SK-N-SH (cell line): ENCODE results near the gene CDH4. TPM values are rescaled to one million over a fixed set of nuclear protein-coding genes. Genes with fewer than 3 reads are reported as not detected.

ENCODE experiments used
- CTCF ChIA-PET: fragments of 300-600, 350-600 bp; formaldehyde crosslinking; extraction: SDS; loops from one replicate; lab custom pipeline; 2021; lab: Yijun Ruan, JAX
- POLR2A ChIA-PET: fragments of 350-600 bp; sonication (Branson Sonifier 250); formaldehyde crosslinking; extraction: SDS; loops from one replicate; lab custom pipeline; 2020; ENCODE audit warnings: antibody characterized with exemption, inconsistent platforms; lab: Yijun Ruan, JAX
- DNase-seq: peaks from one replicate; pipeline ENCODE4 v3.0.0; 2012
- H2AFZ ChIP-seq: fragments of 200-600 bp; sonication (generic); 2 replicates; pipeline ENCODE4 v1.8.1; 2016; ENCODE audit warnings: antibody characterized with exemption, mild to moderate bottlenecking, low read depth
- H3F3A ChIP-seq: fragments of 200-600 bp; sonication (generic); replicated peaks from 2 replicates; pipeline ENCODE3; 2016; ENCODE audit warnings: antibody characterized with exemption, mild to moderate bottlenecking; ENCODE audit not compliant: insufficient read depth
- H3K27ac ChIP-seq, 2 experiments: fragments of 200-500 bp in 1 of 2; fragments of 200-600 bp in 1 of 2; sonication (Bioruptor generic) in 1 of 2; sonication (generic), shearing (Covaris generic) in 1 of 2; 2 replicates each; pipeline versions ENCODE4 v1.5.1 to v1.6.1; 2014 to 2016; ENCODE audit warnings: low read depth in 2 of 2, inconsistent platforms in 1 of 2, low read length in 1 of 2, mild to moderate bottlenecking in 1 of 2, mixed read lengths in 1 of 2
- H3K27me3 ChIP-seq: fragments of 200-600 bp; sonication (generic), shearing (Covaris generic); 2 replicates; pipeline ENCODE4 v1.6.1; 2016; ENCODE audit warnings: mixed run types; ENCODE audit not compliant: insufficient read depth
- H3K36me3 ChIP-seq, 2 experiments: fragments of 200-500 bp in 1 of 2; fragments of 200-600 bp in 1 of 2; sonication (Bioruptor generic) in 1 of 2; sonication (generic) in 1 of 2; replicated peaks in 1 of 2; 2 replicates each; pipeline versions ENCODE3 to v1.5.1; 2014 to 2016; ENCODE audit warnings: low read length in 1 of 2, mild to moderate bottlenecking in 1 of 2; ENCODE audit not compliant: insufficient read depth in 2 of 2, control insufficient read depth in 1 of 2
- H3K4me1 ChIP-seq, 2 experiments: fragments of 200-500 bp in 1 of 2; fragments of 200-600 bp in 1 of 2; sonication (Bioruptor generic) in 1 of 2; sonication (generic), shearing (Covaris generic) in 1 of 2; 2 replicates each; pipeline versions ENCODE4 v1.5.1 to v1.6.1; 2014 to 2016; ENCODE audit warnings: low read depth in 1 of 2, low read length in 1 of 2, mixed run types in 1 of 2; ENCODE audit not compliant: insufficient read depth in 2 of 2, control insufficient read depth in 1 of 2
- H3K4me2 ChIP-seq: fragments of 200-600 bp; sonication (generic), shearing (Covaris generic); 2 replicates; pipeline ENCODE4 v1.6.1; 2017; ENCODE audit warnings: mixed run types
- H3K4me3 ChIP-seq, 2 experiments: fragments of 200-500 bp in 1 of 2; fragments of 200-600 bp in 1 of 2; sonication (Bioruptor generic) in 1 of 2; sonication (generic), shearing (Covaris generic) in 1 of 2; 2 replicates each; pipeline versions ENCODE4 v1.5.1 to v1.8.1; 2014 to 2016; ENCODE audit warnings: low read depth in 2 of 2, inconsistent platforms in 1 of 2, low read length in 1 of 2, mild to moderate bottlenecking in 1 of 2, mixed read lengths in 1 of 2, moderate library complexity in 1 of 2
- H3K79me2 ChIP-seq: fragments of 200-600 bp; sonication (generic); 2 replicates; pipeline ENCODE4 v1.8.1; 2017; ENCODE audit warnings: mild to moderate bottlenecking; ENCODE audit not compliant: insufficient read depth
- H3K9ac ChIP-seq: fragments of 200-600 bp; sonication (generic); 2 replicates; pipeline ENCODE4 v1.6.1; 2017; ENCODE audit warnings: mixed run types
- H3K9me2 ChIP-seq: fragments of 200-600 bp; sonication (generic); 2 replicates; pipeline ENCODE4 v1.6.1; 2017; ENCODE audit warnings: mixed run types
- H3K9me3 ChIP-seq: fragments of 200-600 bp; sonication (generic); 2 replicates; pipeline ENCODE4 v1.6.1; 2017; ENCODE audit warnings: mixed run types, mild to moderate bottlenecking, moderate library complexity
- H4K20me1 ChIP-seq: fragments of 200-600 bp; sonication (generic); 2 replicates; pipeline ENCODE4 v1.6.1; 2017; ENCODE audit warnings: mild to moderate bottlenecking, mixed run types; ENCODE audit not compliant: insufficient read depth
- ELF1 ChIP-seq: IDR thresholded peaks from 2 replicates; pipeline ENCODE4 v1.4.0; 2012
- EZH2phosphoT487 ChIP-seq: fragments of 200-600 bp; sonication (generic); IDR thresholded peaks from 2 replicates; pipeline ENCODE4 v1.6.1; 2017; ENCODE audit warnings: low read depth, mixed run types, mild to moderate bottlenecking, antibody characterized with exemption, moderate library complexity, borderline replicate concordance
- FOSL2 ChIP-seq: IDR thresholded peaks from 2 replicates; pipeline ENCODE4 v1.4.0; 2012; ENCODE audit warnings: low read depth, mild to moderate bottlenecking, moderate library complexity, borderline replicate concordance
- FOXJ3 ChIP-seq: sonication (generic); formaldehyde crosslinking; IDR thresholded peaks from 2 replicates; pipeline ENCODE4 v1.5.1; 2020; ENCODE audit warnings: mild to moderate bottlenecking, missing genetic modification reagents
- GATA2 ChIP-seq: sonication (generic); formaldehyde crosslinking; IDR thresholded peaks from 2 replicates; pipeline ENCODE4 v1.5.0; 2020; ENCODE audit warnings: mild to moderate bottlenecking, missing genetic modification reagents
- MEF2A ChIP-seq: IDR thresholded peaks from 2 replicates; pipeline ENCODE4 v1.4.0; 2012; ENCODE audit warnings: low read depth, borderline replicate concordance
- POLR2AphosphoS5 ChIP-seq: IDR thresholded peaks from 2 replicates; pipeline ENCODE4 v1.6.1; 2012; ENCODE audit warnings: low read depth, low read length
- RCOR1 ChIP-seq: fragments of 150-350 bp; IDR thresholded peaks from 2 replicates; pipeline ENCODE4 v1.6.1; 2017; ENCODE audit warnings: antibody characterized with exemption, low read length
- RFX5 ChIP-seq: IDR thresholded peaks from 2 replicates; pipeline ENCODE4 v1.6.1; 2012; ENCODE audit warnings: mild to moderate bottlenecking, improper control_type of control experiment, low read length
- TEAD4 ChIP-seq: IDR thresholded peaks from 2 replicates; pipeline ENCODE4 v1.4.0; 2012; ENCODE audit warnings: mild to moderate bottlenecking, borderline replicate concordance; ENCODE audit not compliant: insufficient read depth
- WGBS: methylation state at CpG from one replicate; pipeline ENCODE4 v1.1.6; 2017; ENCODE audit warnings: low lambda C conversion rate; 5-methylcytosine and 5-hydroxymethylcytosine counted together
- polyA plus RNA-seq, 3 experiments: library from polyadenylated mRNA; depleted of rRNA; stranded (reverse); fragments of >200 nt; gene quantifications; 2 replicates each; pipeline ENCODE4 v1.2.3, GENCODE V29; 2012
- TF ChIP-seq, protein P1 (sequence below): fragments of 200-600 bp; sonication (generic); IDR thresholded peaks from 2 replicates; pipeline ENCODE4 v1.6.1; 2017; ENCODE audit warnings: antibody characterized with exemption, mild to moderate bottlenecking, moderate library complexity
- TF ChIP-seq, protein P2 (sequence below): IDR thresholded peaks from 2 replicates; pipeline ENCODE4 v1.4.0; 2012; ENCODE audit warnings: low read depth, borderline replicate concordance
- TF ChIP-seq, protein P3 (sequence below): IDR thresholded peaks from 2 replicates; pipeline ENCODE4; 2012
- TF ChIP-seq, protein P4 (sequence below): fragments of 150-350 bp; IDR thresholded peaks from 2 replicates; pipeline ENCODE4 v1.6.1; 2016; ENCODE audit warnings: mild to moderate bottlenecking, low read depth, low read length

Gene CDH4
- polyA plus RNA-seq, 1 of the 3 experiments (the other 2 are of a cell fraction): not detected

DNA sequence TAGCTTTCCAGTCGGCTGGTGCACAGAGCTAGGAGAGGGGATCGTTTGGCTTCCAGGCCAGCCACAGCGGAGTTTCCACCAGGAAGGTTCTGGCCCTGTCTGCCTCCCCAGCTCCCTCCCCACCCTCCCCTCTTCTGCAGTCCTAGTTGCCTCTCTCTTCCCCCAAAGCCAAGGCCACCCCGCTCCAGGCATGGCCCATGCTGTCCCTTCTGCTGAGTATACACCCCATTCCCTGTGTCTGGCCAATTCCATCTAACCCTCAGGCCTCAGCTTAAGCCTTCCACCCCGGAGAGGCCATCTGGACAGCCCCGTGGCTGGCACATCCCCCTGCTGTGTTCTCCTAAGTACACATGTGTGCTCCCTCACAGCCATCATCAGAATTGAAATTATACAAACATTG, 167.4 kb downstream of the CDH4 start:
- 34% methylated on average over 6 of the region's 6 CpGs for WGBS
- TF ChIP-seq MEF2A (no peak), ELF1 (no peak), FOXJ3 (CRISPR knock-in tag) (no peak), RCOR1 (no peak), GATA2 (CRISPR knock-in tag) (no peak), POLR2AphosphoS5 (no peak), EZH2phosphoT487 (no peak), RFX5 (no peak), TEAD4 (no peak), FOSL2 (no peak)
- TF ChIP-seq, protein P1, sequence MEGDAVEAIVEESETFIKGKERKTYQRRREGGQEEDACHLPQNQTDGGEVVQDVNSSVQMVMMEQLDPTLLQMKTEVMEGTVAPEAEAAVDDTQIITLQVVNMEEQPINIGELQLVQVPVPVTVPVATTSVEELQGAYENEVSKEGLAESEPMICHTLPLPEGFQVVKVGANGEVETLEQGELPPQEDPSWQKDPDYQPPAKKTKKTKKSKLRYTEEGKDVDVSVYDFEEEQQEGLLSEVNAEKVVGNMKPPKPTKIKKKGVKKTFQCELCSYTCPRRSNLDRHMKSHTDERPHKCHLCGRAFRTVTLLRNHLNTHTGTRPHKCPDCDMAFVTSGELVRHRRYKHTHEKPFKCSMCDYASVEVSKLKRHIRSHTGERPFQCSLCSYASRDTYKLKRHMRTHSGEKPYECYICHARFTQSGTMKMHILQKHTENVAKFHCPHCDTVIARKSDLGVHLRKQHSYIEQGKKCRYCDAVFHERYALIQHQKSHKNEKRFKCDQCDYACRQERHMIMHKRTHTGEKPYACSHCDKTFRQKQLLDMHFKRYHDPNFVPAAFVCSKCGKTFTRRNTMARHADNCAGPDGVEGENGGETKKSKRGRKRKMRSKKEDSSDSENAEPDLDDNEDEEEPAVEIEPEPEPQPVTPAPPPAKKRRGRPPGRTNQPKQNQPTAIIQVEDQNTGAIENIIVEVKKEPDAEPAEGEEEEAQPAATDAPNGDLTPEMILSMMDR: no peak
- TF ChIP-seq, protein P2, sequence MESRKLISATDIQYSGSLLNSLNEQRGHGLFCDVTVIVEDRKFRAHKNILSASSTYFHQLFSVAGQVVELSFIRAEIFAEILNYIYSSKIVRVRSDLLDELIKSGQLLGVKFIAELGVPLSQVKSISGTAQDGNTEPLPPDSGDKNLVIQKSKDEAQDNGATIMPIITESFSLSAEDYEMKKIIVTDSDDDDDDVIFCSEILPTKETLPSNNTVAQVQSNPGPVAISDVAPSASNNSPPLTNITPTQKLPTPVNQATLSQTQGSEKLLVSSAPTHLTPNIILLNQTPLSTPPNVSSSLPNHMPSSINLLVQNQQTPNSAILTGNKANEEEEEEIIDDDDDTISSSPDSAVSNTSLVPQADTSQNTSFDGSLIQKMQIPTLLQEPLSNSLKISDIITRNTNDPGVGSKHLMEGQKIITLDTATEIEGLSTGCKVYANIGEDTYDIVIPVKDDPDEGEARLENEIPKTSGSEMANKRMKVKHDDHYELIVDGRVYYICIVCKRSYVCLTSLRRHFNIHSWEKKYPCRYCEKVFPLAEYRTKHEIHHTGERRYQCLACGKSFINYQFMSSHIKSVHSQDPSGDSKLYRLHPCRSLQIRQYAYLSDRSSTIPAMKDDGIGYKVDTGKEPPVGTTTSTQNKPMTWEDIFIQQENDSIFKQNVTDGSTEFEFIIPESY: no peak
- TF ChIP-seq, protein P3, sequence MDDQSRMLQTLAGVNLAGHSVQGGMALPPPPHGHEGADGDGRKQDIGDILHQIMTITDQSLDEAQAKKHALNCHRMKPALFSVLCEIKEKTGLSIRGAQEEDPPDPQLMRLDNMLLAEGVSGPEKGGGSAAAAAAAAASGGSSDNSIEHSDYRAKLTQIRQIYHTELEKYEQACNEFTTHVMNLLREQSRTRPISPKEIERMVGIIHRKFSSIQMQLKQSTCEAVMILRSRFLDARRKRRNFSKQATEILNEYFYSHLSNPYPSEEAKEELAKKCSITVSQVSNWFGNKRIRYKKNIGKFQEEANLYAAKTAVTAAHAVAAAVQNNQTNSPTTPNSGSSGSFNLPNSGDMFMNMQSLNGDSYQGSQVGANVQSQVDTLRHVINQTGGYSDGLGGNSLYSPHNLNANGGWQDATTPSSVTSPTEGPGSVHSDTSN: no peak
- TF ChIP-seq, protein P4, sequence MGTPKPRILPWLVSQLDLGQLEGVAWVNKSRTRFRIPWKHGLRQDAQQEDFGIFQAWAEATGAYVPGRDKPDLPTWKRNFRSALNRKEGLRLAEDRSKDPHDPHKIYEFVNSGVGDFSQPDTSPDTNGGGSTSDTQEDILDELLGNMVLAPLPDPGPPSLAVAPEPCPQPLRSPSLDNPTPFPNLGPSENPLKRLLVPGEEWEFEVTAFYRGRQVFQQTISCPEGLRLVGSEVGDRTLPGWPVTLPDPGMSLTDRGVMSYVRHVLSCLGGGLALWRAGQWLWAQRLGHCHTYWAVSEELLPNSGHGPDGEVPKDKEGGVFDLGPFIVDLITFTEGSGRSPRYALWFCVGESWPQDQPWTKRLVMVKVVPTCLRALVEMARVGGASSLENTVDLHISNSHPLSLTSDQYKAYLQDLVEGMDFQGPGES: no peak

More for the DNA sequence above, 167.4 kb downstream of the CDH4 start:
- Histone ChIP-seq H3K79me2 (no peaks in the 10 kb centered on the region), H3K9ac (no peak overlapping the region), H3K4me2 (no peak overlapping the region), H3K4me1 (no peaks in the 10 kb centered on the region; a peak in 1 of 4 replicates), H3K27me3 (no peaks in the 10 kb centered on the region), H3K4me3 (no peak overlapping the region), H3K36me3 (no peaks in the 10 kb centered on the region), H3K27ac (no peak overlapping the region), H2AFZ (no peak overlapping the region), H3F3A (no peaks in the 10 kb centered on the region), H3K9me3 (no peaks in the 10 kb centered on the region), H3K9me2 (no peaks in the 10 kb centered on the region), H4K20me1 (no peaks in the 10 kb centered on the region)
- no peak for DNase-seq
- ChIA-PET CTCF (no interaction called here), POLR2A (no interaction called here)
